OCI-LY1 (cell line): ENCODE data around the gene GRPEL1.

Experiments
- EZH2 ChIP-seq: fragments of 200-600 bp; sonication (generic), shearing (Covaris generic); IDR thresholded peaks from 2 replicates; pipeline ENCODE4 v1.8.0; 2017; ENCODE audit warnings: borderline replicate concordance, mixed run types, mild to moderate bottlenecking, antibody characterized with exemption, low read length, moderate library complexity, mixed read lengths
- TF ChIP-seq, protein P1 (sequence below): fragments of 200-600 bp; sonication (generic), shearing (Covaris generic); IDR thresholded peaks from 2 replicates; pipeline ENCODE4 v1.5.1; 2017; ENCODE audit warnings: mild to moderate bottlenecking, antibody characterized with exemption, low read length, moderate library complexity, mixed read lengths

GRCh38 chr4:7086384-7086783, 18.5 kb upstream of the GRPEL1 start:
- TF ChIP-seq, protein P1, sequence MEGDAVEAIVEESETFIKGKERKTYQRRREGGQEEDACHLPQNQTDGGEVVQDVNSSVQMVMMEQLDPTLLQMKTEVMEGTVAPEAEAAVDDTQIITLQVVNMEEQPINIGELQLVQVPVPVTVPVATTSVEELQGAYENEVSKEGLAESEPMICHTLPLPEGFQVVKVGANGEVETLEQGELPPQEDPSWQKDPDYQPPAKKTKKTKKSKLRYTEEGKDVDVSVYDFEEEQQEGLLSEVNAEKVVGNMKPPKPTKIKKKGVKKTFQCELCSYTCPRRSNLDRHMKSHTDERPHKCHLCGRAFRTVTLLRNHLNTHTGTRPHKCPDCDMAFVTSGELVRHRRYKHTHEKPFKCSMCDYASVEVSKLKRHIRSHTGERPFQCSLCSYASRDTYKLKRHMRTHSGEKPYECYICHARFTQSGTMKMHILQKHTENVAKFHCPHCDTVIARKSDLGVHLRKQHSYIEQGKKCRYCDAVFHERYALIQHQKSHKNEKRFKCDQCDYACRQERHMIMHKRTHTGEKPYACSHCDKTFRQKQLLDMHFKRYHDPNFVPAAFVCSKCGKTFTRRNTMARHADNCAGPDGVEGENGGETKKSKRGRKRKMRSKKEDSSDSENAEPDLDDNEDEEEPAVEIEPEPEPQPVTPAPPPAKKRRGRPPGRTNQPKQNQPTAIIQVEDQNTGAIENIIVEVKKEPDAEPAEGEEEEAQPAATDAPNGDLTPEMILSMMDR: no peak
- TF ChIP-seq EZH2: no peak
